Measurements from ENCODE around the gene LYZL2.
A peak's percentile ranks its signal among the peaks of the same experiment; 100 is the strongest.

Gene LYZL2

DNA sequence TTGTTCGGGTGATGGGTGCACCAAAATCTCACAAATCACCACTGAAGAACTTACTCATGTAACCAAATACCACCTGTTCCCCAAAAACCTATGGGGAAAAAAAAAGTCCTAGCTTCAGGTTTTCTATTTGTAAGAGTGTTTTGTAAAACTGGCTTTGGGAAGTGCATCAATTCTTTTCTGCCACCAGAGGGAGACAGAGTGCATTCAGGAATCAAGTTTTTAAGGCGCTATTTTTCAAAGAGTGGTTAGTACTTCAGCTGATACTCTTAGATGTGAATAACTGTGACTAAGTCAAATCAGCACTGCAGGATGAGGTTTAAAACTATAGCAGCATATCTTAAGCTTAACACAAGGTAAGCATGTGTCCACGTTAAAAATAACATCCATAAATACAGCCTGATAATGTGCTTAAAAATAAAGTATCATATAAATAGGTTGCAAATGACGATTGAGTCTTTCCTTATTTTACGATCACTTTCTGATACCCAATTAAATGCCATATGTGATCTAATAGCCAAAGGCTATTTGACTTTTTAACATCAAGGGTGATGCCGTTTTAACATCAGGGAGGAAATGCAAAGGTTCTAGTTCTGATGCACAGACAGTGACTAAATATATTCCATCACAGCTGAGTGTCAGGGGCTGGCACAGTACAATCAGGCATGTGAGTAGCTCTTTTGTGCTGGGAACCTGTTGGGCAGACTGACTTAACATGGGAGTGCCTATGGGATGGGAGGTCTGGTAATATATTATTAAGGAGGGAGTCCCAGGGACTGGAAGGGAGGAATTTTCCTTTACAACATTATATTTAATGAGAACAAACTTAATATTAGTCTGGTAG is 10.6 kb upstream of the LYZL2 start:
- ATAC-seq, result peak; percentile 47; the same call in 1 of the 3 replicates

DNA sequence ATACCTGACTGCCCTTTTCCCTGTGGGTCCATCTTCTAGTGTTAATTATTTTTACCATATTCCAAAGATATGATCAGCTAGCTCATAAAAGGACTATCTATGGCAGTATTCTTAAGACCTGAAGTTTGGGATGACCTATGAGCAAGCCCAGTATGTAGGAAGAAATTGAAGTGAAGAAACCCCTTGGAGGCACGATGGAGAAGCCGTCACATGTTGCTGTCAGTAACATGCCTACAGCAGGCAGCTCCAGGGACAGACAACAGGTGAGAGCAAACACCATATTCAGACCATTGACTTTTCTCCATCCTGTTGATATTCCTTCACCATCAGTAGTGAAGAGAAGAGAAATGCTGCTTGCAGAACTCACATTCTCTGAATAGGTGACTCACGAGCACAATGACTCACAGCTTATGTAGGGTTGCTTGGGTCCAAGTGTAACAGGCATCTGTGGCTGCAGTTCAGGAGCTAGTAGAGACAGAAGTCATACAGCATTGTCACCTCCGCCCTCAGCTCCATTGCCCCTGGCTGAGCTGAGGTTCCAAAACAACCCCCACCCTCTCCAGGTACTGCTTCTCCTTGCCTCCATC is 8.4 kb upstream of the LYZL2 start:
- ATAC-seq, result peak; percentile 97
- TF ChIP-seq BACH2 (CRISPR knock-in tag; IDR thresholded peaks at IDR 0.05; ENCODE audit: borderline replicate concordance) (no peak), TOX (CRISPR knock-in tag; IDR thresholded peaks at IDR 0.05; ENCODE audit: borderline replicate concordance) (no peak), TCF4 (CRISPR knock-in tag; IDR thresholded peaks at IDR 0.05; ENCODE audit: borderline replicate concordance) (no peak), ZFP30 (CRISPR knock-in tag; IDR thresholded peaks at IDR 0.05) (no peak), ARNTL (CRISPR knock-in tag; IDR thresholded peaks at IDR 0.05; ENCODE audit: borderline replicate concordance, low read depth) (no peak), ZNF70 (CRISPR knock-in tag; IDR thresholded peaks at IDR 0.05) (no peak), ESRRG (CRISPR knock-in tag; IDR thresholded peaks at IDR 0.05) (no peak), ISL1 (CRISPR knock-in tag; IDR thresholded peaks at IDR 0.05) (no peak), ZNF565 (CRISPR knock-in tag; conservative IDR thresholded peaks at IDR 0.05; ENCODE audit: low read depth) (no peak)
- TF ChIP-seq, protein P1, sequence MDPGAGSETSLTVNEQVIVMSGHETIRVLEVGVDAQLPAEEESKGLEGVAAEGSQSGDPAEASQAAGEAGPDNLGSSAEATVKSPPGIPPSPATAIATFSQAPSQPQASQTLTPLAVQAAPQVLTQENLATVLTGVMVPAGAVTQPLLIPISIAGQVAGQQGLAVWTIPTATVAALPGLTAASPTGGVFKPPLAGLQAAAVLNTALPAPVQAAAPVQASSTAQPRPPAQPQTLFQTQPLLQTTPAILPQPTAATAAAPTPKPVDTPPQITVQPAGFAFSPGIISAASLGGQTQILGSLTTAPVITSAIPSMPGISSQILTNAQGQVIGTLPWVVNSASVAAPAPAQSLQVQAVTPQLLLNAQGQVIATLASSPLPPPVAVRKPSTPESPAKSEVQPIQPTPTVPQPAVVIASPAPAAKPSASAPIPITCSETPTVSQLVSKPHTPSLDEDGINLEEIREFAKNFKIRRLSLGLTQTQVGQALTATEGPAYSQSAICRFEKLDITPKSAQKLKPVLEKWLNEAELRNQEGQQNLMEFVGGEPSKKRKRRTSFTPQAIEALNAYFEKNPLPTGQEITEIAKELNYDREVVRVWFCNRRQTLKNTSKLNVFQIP (CRISPR knock-in tag; IDR thresholded peaks at IDR 0.05; ENCODE audit: borderline replicate concordance, low read depth), result no peak
- TF ChIP-seq, protein P2, sequence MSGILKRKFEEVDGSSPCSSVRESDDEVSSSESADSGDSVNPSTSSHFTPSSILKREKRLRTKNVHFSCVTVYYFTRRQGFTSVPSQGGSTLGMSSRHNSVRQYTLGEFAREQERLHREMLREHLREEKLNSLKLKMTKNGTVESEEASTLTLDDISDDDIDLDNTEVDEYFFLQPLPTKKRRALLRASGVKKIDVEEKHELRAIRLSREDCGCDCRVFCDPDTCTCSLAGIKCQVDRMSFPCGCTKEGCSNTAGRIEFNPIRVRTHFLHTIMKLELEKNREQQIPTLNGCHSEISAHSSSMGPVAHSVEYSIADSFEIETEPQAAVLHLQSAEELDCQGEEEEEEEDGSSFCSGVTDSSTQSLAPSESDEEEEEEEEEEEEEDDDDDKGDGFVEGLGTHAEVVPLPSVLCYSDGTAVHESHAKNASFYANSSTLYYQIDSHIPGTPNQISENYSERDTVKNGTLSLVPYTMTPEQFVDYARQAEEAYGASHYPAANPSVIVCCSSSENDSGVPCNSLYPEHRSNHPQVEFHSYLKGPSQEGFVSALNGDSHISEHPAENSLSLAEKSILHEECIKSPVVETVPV (CRISPR knock-in tag; IDR thresholded peaks at IDR 0.05), result no peak

More for the DNA sequence above, 10.6 kb upstream of the LYZL2 start:
- TF ChIP-seq ZFP30 (CRISPR knock-in tag; IDR thresholded peaks at IDR 0.05) (no peak), ISL1 (CRISPR knock-in tag; IDR thresholded peaks at IDR 0.05) (no peak), ZC3H10 (CRISPR knock-in tag; IDR thresholded peaks at IDR 0.05) (no peak), CSDC2 (CRISPR knock-in tag; IDR thresholded peaks at IDR 0.05) (no peak), ZNF70 (CRISPR knock-in tag; IDR thresholded peaks at IDR 0.05) (no peak), ZFP3 (CRISPR knock-in tag; IDR thresholded peaks at IDR 0.05) (no peak), GLIS3 (CRISPR knock-in tag; IDR thresholded peaks at IDR 0.05) (no peak)
- TF ChIP-seq, protein P2 (CRISPR knock-in tag; IDR thresholded peaks at IDR 0.05), result no peak

DNA sequence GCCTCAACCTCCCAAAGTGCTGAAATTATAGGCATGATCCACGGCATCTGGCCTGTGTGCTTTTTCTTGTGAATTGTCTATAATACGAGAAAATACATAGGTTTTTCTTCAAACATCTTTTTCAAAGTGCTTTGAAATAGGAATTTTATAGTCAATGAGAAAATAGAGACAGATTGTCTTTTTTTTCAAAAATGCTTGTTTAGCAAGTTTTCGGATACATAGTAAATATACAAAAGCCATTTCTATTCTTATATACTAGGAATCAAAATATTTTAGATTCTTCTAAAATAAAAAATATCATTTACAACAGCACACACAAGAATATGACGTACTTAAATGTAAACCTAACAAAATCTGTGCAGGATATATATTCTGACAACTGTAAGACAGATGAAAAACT is 1.6 kb upstream of the LYZL2 start:
- ATAC-seq, result no peak
- TF ChIP-seq ZFP3 (CRISPR knock-in tag; IDR thresholded peaks at IDR 0.05) (no peak), ZNF8 (CRISPR knock-in tag; IDR thresholded peaks at IDR 0.05) (no peak), PPARA (CRISPR knock-in tag; IDR thresholded peaks at IDR 0.05; ENCODE audit: borderline replicate concordance) (no peak)

DNA sequence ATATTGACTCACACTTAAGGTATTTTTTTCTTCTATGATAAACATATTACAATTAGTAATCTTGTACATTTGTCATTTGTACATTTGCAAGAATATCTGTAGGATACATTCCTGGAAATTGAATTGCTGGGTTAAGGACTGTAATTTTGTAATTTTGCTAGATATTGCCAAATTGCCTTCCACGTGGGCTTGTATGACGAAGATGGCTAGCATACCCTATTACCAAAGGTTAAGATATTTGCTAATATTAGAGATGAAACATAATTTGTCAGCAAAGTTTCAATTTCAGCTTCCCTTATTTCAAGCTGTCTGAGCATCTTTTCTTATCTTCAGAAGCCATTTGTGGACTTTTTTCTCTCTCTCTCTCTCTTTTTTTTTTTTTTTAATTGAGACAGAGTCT is 1.0 kb upstream of the LYZL2 start:
- no peak for ATAC-seq
- TF ChIP-seq, protein P3, sequence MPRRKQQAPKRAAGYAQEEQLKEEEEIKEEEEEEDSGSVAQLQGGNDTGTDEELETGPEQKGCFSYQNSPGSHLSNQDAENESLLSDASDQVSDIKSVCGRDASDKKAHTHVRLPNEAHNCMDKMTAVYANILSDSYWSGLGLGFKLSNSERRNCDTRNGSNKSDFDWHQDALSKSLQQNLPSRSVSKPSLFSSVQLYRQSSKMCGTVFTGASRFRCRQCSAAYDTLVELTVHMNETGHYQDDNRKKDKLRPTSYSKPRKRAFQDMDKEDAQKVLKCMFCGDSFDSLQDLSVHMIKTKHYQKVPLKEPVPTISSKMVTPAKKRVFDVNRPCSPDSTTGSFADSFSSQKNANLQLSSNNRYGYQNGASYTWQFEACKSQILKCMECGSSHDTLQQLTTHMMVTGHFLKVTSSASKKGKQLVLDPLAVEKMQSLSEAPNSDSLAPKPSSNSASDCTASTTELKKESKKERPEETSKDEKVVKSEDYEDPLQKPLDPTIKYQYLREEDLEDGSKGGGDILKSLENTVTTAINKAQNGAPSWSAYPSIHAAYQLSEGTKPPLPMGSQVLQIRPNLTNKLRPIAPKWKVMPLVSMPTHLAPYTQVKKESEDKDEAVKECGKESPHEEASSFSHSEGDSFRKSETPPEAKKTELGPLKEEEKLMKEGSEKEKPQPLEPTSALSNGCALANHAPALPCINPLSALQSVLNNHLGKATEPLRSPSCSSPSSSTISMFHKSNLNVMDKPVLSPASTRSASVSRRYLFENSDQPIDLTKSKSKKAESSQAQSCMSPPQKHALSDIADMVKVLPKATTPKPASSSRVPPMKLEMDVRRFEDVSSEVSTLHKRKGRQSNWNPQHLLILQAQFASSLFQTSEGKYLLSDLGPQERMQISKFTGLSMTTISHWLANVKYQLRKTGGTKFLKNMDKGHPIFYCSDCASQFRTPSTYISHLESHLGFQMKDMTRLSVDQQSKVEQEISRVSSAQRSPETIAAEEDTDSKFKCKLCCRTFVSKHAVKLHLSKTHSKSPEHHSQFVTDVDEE (CRISPR knock-in tag; IDR thresholded peaks at IDR 0.05), result no peak
- no peak for TF ChIP-seq BACH2 (CRISPR knock-in tag; IDR thresholded peaks at IDR 0.05; ENCODE audit: borderline replicate concordance)
- TF ChIP-seq GLIS3 (CRISPR knock-in tag; IDR thresholded peaks at IDR 0.05), result no peak
- no peak for TF ChIP-seq ARNTL (CRISPR knock-in tag; IDR thresholded peaks at IDR 0.05; ENCODE audit: borderline replicate concordance, low read depth)
- no peak for TF ChIP-seq ZC3H10 (CRISPR knock-in tag; IDR thresholded peaks at IDR 0.05)
- TF ChIP-seq TCF4 (CRISPR knock-in tag; IDR thresholded peaks at IDR 0.05; ENCODE audit: borderline replicate concordance), result no peak
- TF ChIP-seq, protein P1 (CRISPR knock-in tag; IDR thresholded peaks at IDR 0.05; ENCODE audit: borderline replicate concordance, low read depth), result no peak
- no peak for TF ChIP-seq CSDC2 (CRISPR knock-in tag; IDR thresholded peaks at IDR 0.05)
- no peak for TF ChIP-seq ZNF565 (CRISPR knock-in tag; conservative IDR thresholded peaks at IDR 0.05; ENCODE audit: low read depth)
- TF ChIP-seq, protein P4, sequence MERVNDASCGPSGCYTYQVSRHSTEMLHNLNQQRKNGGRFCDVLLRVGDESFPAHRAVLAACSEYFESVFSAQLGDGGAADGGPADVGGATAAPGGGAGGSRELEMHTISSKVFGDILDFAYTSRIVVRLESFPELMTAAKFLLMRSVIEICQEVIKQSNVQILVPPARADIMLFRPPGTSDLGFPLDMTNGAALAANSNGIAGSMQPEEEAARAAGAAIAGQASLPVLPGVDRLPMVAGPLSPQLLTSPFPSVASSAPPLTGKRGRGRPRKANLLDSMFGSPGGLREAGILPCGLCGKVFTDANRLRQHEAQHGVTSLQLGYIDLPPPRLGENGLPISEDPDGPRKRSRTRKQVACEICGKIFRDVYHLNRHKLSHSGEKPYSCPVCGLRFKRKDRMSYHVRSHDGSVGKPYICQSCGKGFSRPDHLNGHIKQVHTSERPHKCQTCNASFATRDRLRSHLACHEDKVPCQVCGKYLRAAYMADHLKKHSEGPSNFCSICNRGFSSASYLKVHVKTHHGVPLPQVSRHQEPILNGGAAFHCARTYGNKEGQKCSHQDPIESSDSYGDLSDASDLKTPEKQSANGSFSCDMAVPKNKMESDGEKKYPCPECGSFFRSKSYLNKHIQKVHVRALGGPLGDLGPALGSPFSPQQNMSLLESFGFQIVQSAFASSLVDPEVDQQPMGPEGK (CRISPR knock-in tag; IDR thresholded peaks at IDR 0.05; ENCODE audit: borderline replicate concordance), result no peak
- no peak for TF ChIP-seq ZNF8 (CRISPR knock-in tag; IDR thresholded peaks at IDR 0.05)
- no peak for TF ChIP-seq ZFP30 (CRISPR knock-in tag; IDR thresholded peaks at IDR 0.05)
- no peak for TF ChIP-seq OSR1 (CRISPR knock-in tag; IDR thresholded peaks at IDR 0.05)
- no peak for TF ChIP-seq ISL1 (CRISPR knock-in tag; IDR thresholded peaks at IDR 0.05)
